K562 (cell line): ENCODE measurements around the gene ZNF407. TPM values are rescaled to one million over a fixed set of nuclear protein-coding genes. Genes with fewer than 3 reads are reported as not detected.

Experiments used
- ATAC-seq: fragments of 200-7000 bp; cut with Tn5 transposase; 3 replicates; pipeline ENCODE4 v1.9.1; 2020; ENCODE audit warnings: moderate library complexity
- BruUV-seq: library from RNA; stranded (reverse); fragments of 400-500 nt; replicated peaks from 2 replicates; lab custom pipeline; 2021; lab: Mats Ljungman, UMichigan
- CTCF ChIA-PET: fragments of 300-600 bp; formaldehyde crosslinking; extraction: SDS; loops from one replicate; lab custom pipeline; 2021; ENCODE audit warnings: low intra/inter-chr PET ratio; lab: Yijun Ruan, JAX
- POLR2A ChIA-PET: fragments of 300-600, 350-650 bp; sonication (Branson Sonifier 250); formaldehyde crosslinking; extraction: SDS; loops from one replicate; lab custom pipeline; 2021; ENCODE audit warnings: antibody characterized with exemption, inconsistent platforms; lab: Yijun Ruan, JAX
- DNase-seq, 4 experiments: peaks; one replicate each; pipeline versions ENCODE4 v3.0.0 to v3.0.0-alpha.2; 2011 to 2018; ENCODE audit warnings: low spot score in 3 of 4, mixed read lengths in 3 of 4; ENCODE audit errors: extremely low read depth in 1 of 4
- FAIRE-seq: peaks from 2 replicates; lab custom pipeline; 2011; peaks lifted over from hg19 to GRCh38; lab: Jason Lieb, UNC
- H2AFZ ChIP-seq: 2 replicates; pipeline ENCODE4 v1.6.0; 2011; ENCODE audit warnings: low read depth, low read length, control low read depth, inconsistent platforms
- H3K27ac ChIP-seq: fragments of 200-600 bp; 3 replicates; pipeline ENCODE4 v1.8.0; 2011; ENCODE audit warnings: low read depth, mild to moderate bottlenecking, control low read depth, inconsistent platforms, low read length, moderate library complexity, mixed read lengths; ENCODE audit errors: extremely low read depth
- H3K27me3 ChIP-seq, 2 experiments: fragments of 300-600 bp in 1 of 2; 2 replicates in 1 of 2; 3 replicates in 1 of 2; pipeline versions ENCODE4 v1.6.0 to v1.8.0; 2011; ENCODE audit warnings: inconsistent platforms in 2 of 2, low read length in 2 of 2, mild to moderate bottlenecking in 1 of 2, mixed read lengths in 1 of 2, moderate library complexity in 1 of 2; ENCODE audit not compliant: control insufficient read depth in 2 of 2, insufficient read depth in 2 of 2
- H3K36me3 ChIP-seq: fragments of 300-600 bp; 3 replicates; pipeline ENCODE4 v1.8.0; 2011; ENCODE audit warnings: mild to moderate bottlenecking, low read length, inconsistent platforms; ENCODE audit not compliant: control insufficient read depth, insufficient read depth
- H3K4me1 ChIP-seq, 2 experiments: fragments of 200-600 bp in 1 of 2; replicated peaks in 1 of 2; 2 replicates in 1 of 2; 3 replicates in 1 of 2; pipeline versions ENCODE4 v1.5.1 to v1.8.0; 2011; ENCODE audit warnings: inconsistent platforms in 2 of 2, low read length in 2 of 2, mild to moderate bottlenecking in 1 of 2, mixed read lengths in 1 of 2, moderate library complexity in 1 of 2; ENCODE audit not compliant: control insufficient read depth in 2 of 2, insufficient read depth in 2 of 2
- H3K4me2 ChIP-seq: 2 replicates; pipeline ENCODE4 v1.6.1; 2011; ENCODE audit warnings: low read length, control low read depth, inconsistent platforms, mixed read lengths; ENCODE audit not compliant: insufficient read depth
- H3K4me3 ChIP-seq: fragments of 200-600 bp; sonication (generic), shearing (Covaris generic); 2 replicates; pipeline ENCODE4 v1.5.1; 2016; ENCODE audit warnings: control low read depth, inconsistent platforms
- H3K79me2 ChIP-seq: fragments of 200-600 bp; 3 replicates; pipeline ENCODE4 v1.8.0; 2011; ENCODE audit warnings: low read length, inconsistent platforms; ENCODE audit not compliant: control insufficient read depth, insufficient read depth
- H3K9ac ChIP-seq, 2 experiments: 2 replicates each; pipeline versions ENCODE4 v1.6.0 to v1.6.1; 2011; ENCODE audit warnings: low read depth in 2 of 2, low read length in 2 of 2, control low read depth in 1 of 2, inconsistent platforms in 1 of 2, mild to moderate bottlenecking in 1 of 2, mixed read lengths in 1 of 2; ENCODE audit not compliant: insufficient read depth in 1 of 2
- H3K9me1 ChIP-seq: one replicate; pipeline ENCODE4 v1.6.0; 2011; ENCODE audit warnings: inconsistent platforms, mild to moderate bottlenecking, low read length, moderate library complexity; ENCODE audit not compliant: control insufficient read depth, insufficient read depth
- H3K9me3 ChIP-seq: replicated peaks from 2 replicates; pipeline ENCODE4 v1.5.1; 2011; ENCODE audit warnings: low read depth, low read length, inconsistent platforms; ENCODE audit not compliant: control insufficient read depth, insufficient read depth
- H4K20me1 ChIP-seq: replicated peaks from 2 replicates; pipeline ENCODE4 v1.6.1; 2011; ENCODE audit warnings: low read length, inconsistent platforms, mixed read lengths; ENCODE audit not compliant: control insufficient read depth, insufficient read depth
- BMI1 ChIP-seq: fragments of 150-350 bp; IDR thresholded peaks from 2 replicates; pipeline ENCODE4 v1.6.1; 2014; ENCODE audit warnings: low read length
- CEBPZ ChIP-seq: fragments of 150-350 bp; IDR thresholded peaks from 2 replicates; pipeline ENCODE4 v1.6.1; 2014; ENCODE audit warnings: low read depth, mild to moderate bottlenecking, low read length, borderline replicate concordance
- FIP1L1 ChIP-seq: fragments of 200-400 bp; formaldehyde crosslinking; IDR thresholded peaks from 2 replicates; pipeline ENCODE4 v1.6.1; 2018; ENCODE audit warnings: mild to moderate bottlenecking, low read depth, low read length; ENCODE audit not compliant: poor library complexity, severe bottlenecking
- HNRNPK ChIP-seq: fragments of 200-400 bp; formaldehyde crosslinking; IDR thresholded peaks from one replicate; pipeline ENCODE4 v1.6.1; 2018; ENCODE audit warnings: mild to moderate bottlenecking, low read depth, low read length; ENCODE audit not compliant: poor library complexity, severe bottlenecking
- IRF2 ChIP-seq: sonication (generic); formaldehyde crosslinking; IDR thresholded peaks from 2 replicates; pipeline ENCODE4 v1.8.1; 2022; ENCODE audit warnings: mild to moderate bottlenecking, missing genetic modification reagents
- KDM1A ChIP-seq, 2 experiments: fragments of 450-650 bp; IDR thresholded peaks; 2 replicates each; pipeline ENCODE4 v1.6.1; 2016; ENCODE audit warnings: mild to moderate bottlenecking in 2 of 2
- MIER1 ChIP-seq: fragments of 450-650 bp; IDR thresholded peaks from 2 replicates; pipeline ENCODE4 v1.6.1; 2016; ENCODE audit warnings: antibody characterized with exemption, mild to moderate bottlenecking, low read depth
- NEUROD1 ChIP-seq: fragments of 150-350 bp; IDR thresholded peaks from 2 replicates; pipeline ENCODE4 v1.6.1; 2014; ENCODE audit warnings: borderline replicate concordance, low read length, low read depth; ENCODE audit not compliant: partially characterized antibody
- PHTF2 ChIP-seq: fragments of 250-450 bp; sonication (Bioruptor Pico); IDR thresholded peaks from 2 replicates; pipeline ENCODE4 v1.5.0; 2021; ENCODE audit warnings: mild to moderate bottlenecking
- POLR2G ChIP-seq: fragments of 200-400 bp; formaldehyde crosslinking; IDR thresholded peaks from 2 replicates; pipeline ENCODE4 v1.6.1; 2017; ENCODE audit warnings: low read depth, mild to moderate bottlenecking, antibody characterized with exemption, low read length, moderate library complexity
- PYGO2 ChIP-seq: fragments of 450-650 bp; IDR thresholded peaks from 2 replicates; pipeline ENCODE4 v1.6.1; 2016; ENCODE audit warnings: mild to moderate bottlenecking, missing genetic modification characterization, moderate library complexity, missing compliant biosample characterization
- RUNX1 ChIP-seq: sonication (generic); IDR thresholded peaks from 2 replicates; pipeline ENCODE4 v1.6.1; 2016; ENCODE audit warnings: antibody characterized with exemption, low read depth
- SNRNP70 ChIP-seq: fragments of 200-400 bp; formaldehyde crosslinking; optimal IDR thresholded peaks from 2 replicates; pipeline ENCODE3; 2017; ENCODE audit warnings: low read depth, low read length
- ZC3H11A ChIP-seq: IDR thresholded peaks from 2 replicates; pipeline ENCODE4 v1.6.1; 2012; ENCODE audit warnings: low read depth, low read length, improper control_type of control experiment
- ZNF184 ChIP-seq: sonication (generic); formaldehyde crosslinking; IDR thresholded peaks from 2 replicates; pipeline ENCODE4 v1.5.0; 2020; ENCODE audit warnings: missing genetic modification reagents
- WGBS: fragments of 100-300 bp; shearing (Covaris generic); methylation state at CpG from one replicate; pipeline ENCODE4 v1.1.6; 2016; ENCODE audit warnings: low coverage, mixed read lengths; ENCODE audit not compliant: insufficient coverage; ENCODE audit errors: missing lambda C conversion rate; 5-methylcytosine and 5-hydroxymethylcytosine counted together
- in situ Hi-C: fragments of 300-500 bp; cut with MboI; formaldehyde crosslinking; loops from 4 replicates; pipeline ENCODE4 v1.15.0; 2018; ENCODE audit warnings: inconsistent platforms, mixed read lengths
- intact Hi-C: fragments of 100-400 bp; cut with micrococcal nuclease; formaldehyde crosslinking; loops from 2 replicates; pipeline ENCODE4 v1.14.2; 2022
- polyA plus RNA-seq, 8 experiments: library from polyadenylated mRNA; depleted of rRNA in 4 of 8; stranded (reverse) in 5 of 8; unstranded in 3 of 8; fragments of >200 nt; fragmentation: Nextera tagmentation in 2 of 8; fragmentation: Illumina TruSeq in 1 of 8; extraction: Ambion mirVana in 2 of 8; extraction: Trizol in 1 of 8; gene quantifications; 2 replicates each; pipeline versions ENCODE4 v1.2.1 to v1.2.3, GENCODE V29; 2011 to 2014; ENCODE audit warnings: inconsistent platforms in 1 of 8, missing spikeins in 1 of 8
- total RNA-seq, 7 experiments: library from RNA; depleted of rRNA in 6 of 7; stranded (reverse); fragments of >200 nt in 6 of 7; fragmentation: Illumina TruSeq in 2 of 7; extraction: Trizol in 2 of 7; gene quantifications; 2 replicates each; pipeline versions ENCODE4 v1.2.1 to v1.2.3, GENCODE V29; 2011 to 2021; ENCODE audit warnings: low replicate concordance in 1 of 7

Gene ZNF407
- total and polyA plus RNA-seq, 9 of the 15 experiments (the other 6 are each of a cell fraction or from before 2014, with no cell fraction given), result 0.21 to 5.4 (median 2.3) TPM

GRCh38 chr18:75049455-75049789 is 451.8 kb downstream of the ZNF407 start:
- Histone ChIP-seq H3K4me1 (no peaks in the 10 kb centered on the region), H3K4me3 (no peak overlapping the region), H3K4me2 (no peak overlapping the region), H3K27ac (no peak overlapping the region), H3K9me1 (no peaks in the 10 kb centered on the region), H3K79me2 (no peaks in the 10 kb centered on the region), H2AFZ (no peak overlapping the region), H3K9me3 (no peaks in the 10 kb centered on the region), H3K9ac (no peak overlapping the region), H4K20me1 (no peaks in the 10 kb centered on the region), H3K27me3 (no peaks in the 10 kb centered on the region), H3K36me3 (no peaks in the 10 kb centered on the region)
- ATAC-seq, result no peak
- TF ChIP-seq MIER1 (no peak), KDM1A (IDR thresholded peaks at IDR 0.05) (no peak), ZC3H11A (no peak), FIP1L1 (no peak), SNRNP70 (no peak), ZNF184 (CRISPR knock-in tag) (no peak)
- no peak for DNase-seq
- FAIRE-seq, result no peak
- in situ Hi-C loops, result no loop called here
- POLR2A ChIA-PET, result no interaction called here
- BruUV-seq, result no TSS peak
- 38% methylated on average over 4 of the region's 4 CpGs for WGBS
- intact Hi-C loops, result no loop called here
- CTCF ChIA-PET, result no interaction called here

- no peaks in the 10 kb centered on the region for H4K20me1 ChIP-seq
- intact Hi-C loops (no loop called here), in situ Hi-C loops (no loop called here)
- no peaks in the 10 kb centered on the region for H3K79me2 ChIP-seq
- no peaks in the 10 kb centered on the region for H3K9me3 ChIP-seq
- no peaks in the 10 kb centered on the region for H3K27me3 ChIP-seq
- DNase-seq (no peak), FAIRE-seq (no peak), ATAC-seq (no peak)
- TF ChIP-seq CEBPZ, result no peak
- no peak for TF ChIP-seq POLR2G
- no peak for TF ChIP-seq PYGO2 (tag)
- TF ChIP-seq HNRNPK, result no peak
- no peak for TF ChIP-seq RUNX1
- TF ChIP-seq BMI1, result no peak
- no peak for TF ChIP-seq PHTF2 (CRISPR knock-in tag)
- TF ChIP-seq IRF2, result no peak
- TF ChIP-seq NEUROD1, result no peak
- no peaks in the 10 kb centered on the region for H3K9me1 ChIP-seq
- H3K4me3 ChIP-seq, result no peak overlapping the region
- ChIA-PET CTCF (no interaction called here), POLR2A (no interaction called here)
- H3K9ac ChIP-seq, result no peak overlapping the region
- no peaks in the 10 kb centered on the region for H3K36me3 ChIP-seq
- H3K4me2 ChIP-seq, result no peak overlapping the region
- no peak overlapping the region for H3K27ac ChIP-seq
- whole genome bisulfite sequencing, result 53% methylated on average over 7 of the region's 9 CpGs
- no TSS peak for BruUV-seq
- H2AFZ ChIP-seq, result no peak overlapping the region
- no peaks in the 10 kb centered on the region for H3K4me1 ChIP-seq
These were observed 454.1 kb downstream of the ZNF407 start for GRCh38 chr18:75051757-75052156.
